ENCODE data around the gene PARP16.

DNA sequence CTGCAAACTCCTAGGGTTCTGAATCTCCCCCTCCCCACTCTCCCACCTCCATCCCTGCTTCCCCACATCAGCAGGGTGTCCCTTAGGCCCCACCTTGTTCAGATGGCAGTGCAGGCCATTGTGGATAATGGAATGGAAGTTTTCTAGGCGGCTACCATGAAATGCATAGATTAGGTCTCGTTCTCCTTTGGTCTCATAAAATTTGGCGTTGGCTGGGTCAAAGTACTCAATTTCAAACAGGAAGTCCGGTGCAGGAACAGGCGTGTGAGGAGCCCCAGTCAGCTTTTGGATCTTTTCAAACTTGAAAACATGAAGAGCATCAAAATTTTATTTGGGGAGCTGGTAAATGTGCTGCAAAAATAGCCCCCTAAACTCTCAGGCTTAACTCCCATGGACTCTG lies 20.2 kb downstream of the PARP16 start:
- TF ChIP-seq CTCF (IDR thresholded peaks at IDR 0.05) = no peak
- TF ChIP-seq POLR2AphosphoS5 (IDR thresholded peaks at IDR 0.05) = no peak

Data from esophagus muscularis mucosa (tissue), 3 donors.